Measurements from ENCODE around the gene GAS7. TPM values are rescaled to one million over a fixed set of nuclear protein-coding genes. Genes with fewer than 3 reads are reported as not detected.

The GAS7 gene
- total RNA-seq, 1 experiment from 2014 or later: 12.3 TPM

GRCh38 chr17:10205549-10206185, 7.3 kb upstream of the GAS7 start (continued):
- TF ChIP-seq, protein P1, sequence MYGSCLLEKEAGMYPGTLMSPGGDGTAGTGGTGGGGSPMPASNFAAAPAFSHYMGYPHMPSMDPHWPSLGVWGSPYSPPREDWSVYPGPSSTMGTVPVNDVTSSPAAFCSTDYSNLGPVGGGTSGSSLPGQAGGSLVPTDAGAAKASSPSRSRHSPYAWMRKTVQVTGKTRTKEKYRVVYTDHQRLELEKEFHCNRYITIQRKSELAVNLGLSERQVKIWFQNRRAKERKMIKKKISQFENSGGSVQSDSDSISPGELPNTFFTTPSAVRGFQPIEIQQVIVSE (CRISPR knock-in tag; IDR thresholded peaks at IDR 0.05; ENCODE audit: borderline replicate concordance): no peak
- TF ChIP-seq, protein P2, sequence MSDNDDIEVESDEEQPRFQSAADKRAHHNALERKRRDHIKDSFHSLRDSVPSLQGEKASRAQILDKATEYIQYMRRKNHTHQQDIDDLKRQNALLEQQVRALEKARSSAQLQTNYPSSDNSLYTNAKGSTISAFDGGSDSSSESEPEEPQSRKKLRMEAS (CRISPR knock-in tag; IDR thresholded peaks at IDR 0.05): no peak
- TF ChIP-seq RELA (CRISPR knock-in tag; IDR thresholded peaks at IDR 0.05; ENCODE audit: borderline replicate concordance): no peak
- no peak for TF ChIP-seq ZNF281 (CRISPR knock-in tag; IDR thresholded peaks at IDR 0.05)
- no peak for TF ChIP-seq NR3C1 (CRISPR knock-in tag; conservative IDR thresholded peaks at IDR 0.05; ENCODE audit: low read depth)

- H3K4me3 Mint-ChIP-seq: no peak overlapping the region
- H3K4me1 Mint-ChIP-seq: peaks cover 4% of the 10 kb centered on the region; the same call in 1 of the 2 replicates
- POLR2A ChIA-PET: no interaction called here
- H3K27ac Mint-ChIP-seq: no peak overlapping the region
- CTCF ChIA-PET: no interaction called here
- ATAC-seq (no peak), DNase-seq (ENCODE audit: low spot score) (no peak)
- peaks cover 24% of the 10 kb centered on the region for H3K36me3 Mint-ChIP-seq
- H3K9me3 Mint-ChIP-seq: peaks cover 30% of the 10 kb centered on the region
- peaks cover 34% of the 10 kb centered on the region for H3K27me3 Mint-ChIP-seq (ENCODE audit: low read depth)
- TF ChIP-seq, protein P3, sequence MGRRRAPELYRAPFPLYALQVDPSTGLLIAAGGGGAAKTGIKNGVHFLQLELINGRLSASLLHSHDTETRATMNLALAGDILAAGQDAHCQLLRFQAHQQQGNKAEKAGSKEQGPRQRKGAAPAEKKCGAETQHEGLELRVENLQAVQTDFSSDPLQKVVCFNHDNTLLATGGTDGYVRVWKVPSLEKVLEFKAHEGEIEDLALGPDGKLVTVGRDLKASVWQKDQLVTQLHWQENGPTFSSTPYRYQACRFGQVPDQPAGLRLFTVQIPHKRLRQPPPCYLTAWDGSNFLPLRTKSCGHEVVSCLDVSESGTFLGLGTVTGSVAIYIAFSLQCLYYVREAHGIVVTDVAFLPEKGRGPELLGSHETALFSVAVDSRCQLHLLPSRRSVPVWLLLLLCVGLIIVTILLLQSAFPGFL (CRISPR knock-in tag; IDR thresholded peaks at IDR 0.05; ENCODE audit: borderline replicate concordance): no peak
- TF ChIP-seq KAT7 (CRISPR knock-in tag; IDR thresholded peaks at IDR 0.05; ENCODE audit: borderline replicate concordance) (no peak), ZNF219 (CRISPR knock-in tag; IDR thresholded peaks at IDR 0.05; ENCODE audit: borderline replicate concordance) (no peak), CTCF (IDR thresholded peaks at IDR 0.05) (no peak), HMGA2 (CRISPR knock-in tag; IDR thresholded peaks at IDR 0.05) (no peak), ZBTB21 (CRISPR knock-in tag; IDR thresholded peaks at IDR 0.05; ENCODE audit: borderline replicate concordance) (no peak), OVOL2 (CRISPR knock-in tag; IDR thresholded peaks at IDR 0.05; ENCODE audit: borderline replicate concordance) (no peak), IRF1 (CRISPR knock-in tag; IDR thresholded peaks at IDR 0.05) (no peak), ZNF263 (CRISPR knock-in tag; IDR thresholded peaks at IDR 0.05; ENCODE audit: low read depth) (no peak), ZNF281 (CRISPR knock-in tag; IDR thresholded peaks at IDR 0.05) (no peak)
- TF ChIP-seq, protein P4, sequence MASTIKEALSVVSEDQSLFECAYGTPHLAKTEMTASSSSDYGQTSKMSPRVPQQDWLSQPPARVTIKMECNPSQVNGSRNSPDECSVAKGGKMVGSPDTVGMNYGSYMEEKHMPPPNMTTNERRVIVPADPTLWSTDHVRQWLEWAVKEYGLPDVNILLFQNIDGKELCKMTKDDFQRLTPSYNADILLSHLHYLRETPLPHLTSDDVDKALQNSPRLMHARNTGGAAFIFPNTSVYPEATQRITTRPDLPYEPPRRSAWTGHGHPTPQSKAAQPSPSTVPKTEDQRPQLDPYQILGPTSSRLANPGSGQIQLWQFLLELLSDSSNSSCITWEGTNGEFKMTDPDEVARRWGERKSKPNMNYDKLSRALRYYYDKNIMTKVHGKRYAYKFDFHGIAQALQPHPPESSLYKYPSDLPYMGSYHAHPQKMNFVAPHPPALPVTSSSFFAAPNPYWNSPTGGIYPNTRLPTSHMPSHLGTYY (CRISPR knock-in tag; IDR thresholded peaks at IDR 0.05): no peak
- TF ChIP-seq, protein P5, sequence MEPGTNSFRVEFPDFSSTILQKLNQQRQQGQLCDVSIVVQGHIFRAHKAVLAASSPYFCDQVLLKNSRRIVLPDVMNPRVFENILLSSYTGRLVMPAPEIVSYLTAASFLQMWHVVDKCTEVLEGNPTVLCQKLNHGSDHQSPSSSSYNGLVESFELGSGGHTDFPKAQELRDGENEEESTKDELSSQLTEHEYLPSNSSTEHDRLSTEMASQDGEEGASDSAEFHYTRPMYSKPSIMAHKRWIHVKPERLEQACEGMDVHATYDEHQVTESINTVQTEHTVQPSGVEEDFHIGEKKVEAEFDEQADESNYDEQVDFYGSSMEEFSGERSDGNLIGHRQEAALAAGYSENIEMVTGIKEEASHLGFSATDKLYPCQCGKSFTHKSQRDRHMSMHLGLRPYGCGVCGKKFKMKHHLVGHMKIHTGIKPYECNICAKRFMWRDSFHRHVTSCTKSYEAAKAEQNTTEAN (CRISPR knock-in tag; IDR thresholded peaks at IDR 0.05): no peak
- TF ChIP-seq, protein P6, sequence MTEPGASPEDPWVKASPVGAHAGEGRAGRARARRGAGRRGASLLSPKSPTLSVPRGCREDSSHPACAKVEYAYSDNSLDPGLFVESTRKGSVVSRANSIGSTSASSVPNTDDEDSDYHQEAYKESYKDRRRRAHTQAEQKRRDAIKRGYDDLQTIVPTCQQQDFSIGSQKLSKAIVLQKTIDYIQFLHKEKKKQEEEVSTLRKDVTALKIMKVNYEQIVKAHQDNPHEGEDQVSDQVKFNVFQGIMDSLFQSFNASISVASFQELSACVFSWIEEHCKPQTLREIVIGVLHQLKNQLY (CRISPR knock-in tag; IDR thresholded peaks at IDR 0.05): no peak
- TF ChIP-seq, protein P2 (CRISPR knock-in tag; IDR thresholded peaks at IDR 0.05): no peak
Observed at GRCh38 chr17:10201680-10202079, 3.3 kb upstream of the GAS7 start.

Data from WTC11 (cell line).